Raji (cell line): Measurements from ENCODE around the gene ZNF420.

Experiments used
- POLR2A ChIP-seq: IDR thresholded peaks from 2 replicates; pipeline ENCODE4 v1.6.1; 2011; ENCODE audit warnings: low read depth, low read length, control low read depth; ENCODE audit not compliant: insufficient read depth

ZNF420 gene

GRCh38 chr19:37148214-37148613, 70.0 kb downstream of the ZNF420 start:
- no peak for TF ChIP-seq POLR2A

- TF ChIP-seq POLR2A: no peak
Observed at GRCh38 chr19:37160153-37160552, 81.9 kb downstream of the ZNF420 start.

- no peak for TF ChIP-seq POLR2A
Observed at GRCh38 chr19:37165635-37166034, 87.4 kb downstream of the ZNF420 start.

- TF ChIP-seq POLR2A: no peak
Observed at GRCh38 chr19:37172368-37173366, 94.4 kb downstream of the ZNF420 start, which contains the start of gene ZNF585A. ZNF585A (minus strand) TSS chr19:37172695; CDS start chr19:37169910, 2,785 bp downstream.
